Type B pancreatic cell (in vitro differentiated cells): ENCODE measurements around the gene STEAP4. TPM values are rescaled to one million over a fixed set of nuclear protein-coding genes. Genes with fewer than 3 reads are reported as not detected.

Experiments used
- DNase-seq: peaks from one replicate; pipeline ENCODE4 v3.0.0; 2021; ENCODE audit warnings: mixed read lengths; ENCODE audit not compliant: unreplicated experiment; ENCODE audit errors: extremely low spot score
- H3K27ac Mint-ChIP-seq: 2 replicates; pipeline ENCODE4 v1.8.0; 2021; ENCODE audit warnings: mild to moderate bottlenecking, mixed read lengths
- H3K27me3 Mint-ChIP-seq: 2 replicates; pipeline ENCODE4 v1.8.0; 2021; ENCODE audit warnings: mixed read lengths
- H3K36me3 Mint-ChIP-seq: 2 replicates; pipeline ENCODE4 v1.8.0; 2021; ENCODE audit warnings: mixed read lengths
- H3K4me1 Mint-ChIP-seq: one replicate; pipeline ENCODE4 v1.8.0; 2021; ENCODE audit warnings: mixed read lengths; ENCODE audit not compliant: unreplicated experiment
- H3K4me3 Mint-ChIP-seq: 2 replicates; pipeline ENCODE4 v1.8.0; 2021; ENCODE audit warnings: mild to moderate bottlenecking, mixed read lengths
- H3K9me3 Mint-ChIP-seq: 2 replicates; pipeline ENCODE4 v1.8.0; 2021; ENCODE audit warnings: mixed read lengths
- total RNA-seq: library from RNA; stranded (reverse); gene quantifications from 2 replicates; pipeline ENCODE4 v1.2.1, GENCODE V29; 2021; ENCODE audit warnings: low replicate concordance
- TF ChIP-seq, protein P1 (sequence below): fragments of 200-600 bp; sonication (generic); conservative IDR thresholded peaks from 2 replicates; pipeline ENCODE4 v1.5.0; 2021; ENCODE audit warnings: antibody characterized with exemption, mild to moderate bottlenecking

Gene STEAP4
- total RNA-seq, 1 donor from 2014 or later = 1.2 TPM

GRCh38 chr7:88322151-88322550, 15.5 kb upstream of the STEAP4 start:
- no peak for DNase-seq
- H3K27me3 Mint-ChIP-seq = peaks cover 28% of the 10 kb centered on the region
- no peak overlapping the region for H3K4me3 Mint-ChIP-seq
- TF ChIP-seq, protein P1, sequence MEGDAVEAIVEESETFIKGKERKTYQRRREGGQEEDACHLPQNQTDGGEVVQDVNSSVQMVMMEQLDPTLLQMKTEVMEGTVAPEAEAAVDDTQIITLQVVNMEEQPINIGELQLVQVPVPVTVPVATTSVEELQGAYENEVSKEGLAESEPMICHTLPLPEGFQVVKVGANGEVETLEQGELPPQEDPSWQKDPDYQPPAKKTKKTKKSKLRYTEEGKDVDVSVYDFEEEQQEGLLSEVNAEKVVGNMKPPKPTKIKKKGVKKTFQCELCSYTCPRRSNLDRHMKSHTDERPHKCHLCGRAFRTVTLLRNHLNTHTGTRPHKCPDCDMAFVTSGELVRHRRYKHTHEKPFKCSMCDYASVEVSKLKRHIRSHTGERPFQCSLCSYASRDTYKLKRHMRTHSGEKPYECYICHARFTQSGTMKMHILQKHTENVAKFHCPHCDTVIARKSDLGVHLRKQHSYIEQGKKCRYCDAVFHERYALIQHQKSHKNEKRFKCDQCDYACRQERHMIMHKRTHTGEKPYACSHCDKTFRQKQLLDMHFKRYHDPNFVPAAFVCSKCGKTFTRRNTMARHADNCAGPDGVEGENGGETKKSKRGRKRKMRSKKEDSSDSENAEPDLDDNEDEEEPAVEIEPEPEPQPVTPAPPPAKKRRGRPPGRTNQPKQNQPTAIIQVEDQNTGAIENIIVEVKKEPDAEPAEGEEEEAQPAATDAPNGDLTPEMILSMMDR = no peak
- no peaks in the 10 kb centered on the region for H3K4me1 Mint-ChIP-seq
- no peak overlapping the region for H3K27ac Mint-ChIP-seq
- no peaks in the 10 kb centered on the region for H3K36me3 Mint-ChIP-seq
- no peaks in the 10 kb centered on the region for H3K9me3 Mint-ChIP-seq

DNA sequence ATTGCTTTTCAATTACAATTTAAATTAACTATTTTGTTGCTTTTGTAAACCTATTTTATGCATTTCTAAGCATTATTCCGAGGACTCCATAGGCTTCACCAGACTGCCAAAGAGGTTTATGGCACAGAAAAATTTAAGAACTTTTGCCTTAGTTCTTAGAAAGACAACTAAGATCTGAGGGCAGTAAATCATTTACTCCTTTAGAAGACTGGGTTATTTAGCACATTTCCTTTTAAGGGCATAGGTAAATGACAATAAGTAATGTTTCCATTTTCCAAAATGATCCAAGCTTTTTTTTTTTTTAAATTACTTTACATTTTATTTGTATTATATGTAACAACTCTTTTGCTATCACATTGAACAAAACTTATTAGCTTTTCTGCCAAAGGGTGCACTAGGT, 15.0 kb upstream of the STEAP4 start:
- no peak for DNase-seq
- Mint-ChIP-seq H3K27ac (no peak overlapping the region), H3K9me3 (no peaks in the 10 kb centered on the region), H3K4me1 (no peaks in the 10 kb centered on the region), H3K4me3 (no peak overlapping the region), H3K27me3 (peaks cover 28% of the 10 kb centered on the region), H3K36me3 (no peaks in the 10 kb centered on the region)
- TF ChIP-seq, protein P1 = no peak

GRCh38 chr7:88318196-88318595, 11.5 kb upstream of the STEAP4 start:
- no peak overlapping the region for H3K27ac Mint-ChIP-seq
- no peaks in the 10 kb centered on the region for H3K4me1 Mint-ChIP-seq
- no peaks in the 10 kb centered on the region for H3K9me3 Mint-ChIP-seq
- TF ChIP-seq, protein P1 = no peak
- no peaks in the 10 kb centered on the region for H3K36me3 Mint-ChIP-seq
- peaks cover 22% of the 10 kb centered on the region for H3K27me3 Mint-ChIP-seq
- no peak overlapping the region for H3K4me3 Mint-ChIP-seq
- DNase-seq = no peak

- Mint-ChIP-seq H3K4me1 (no peaks in the 10 kb centered on the region), H3K4me3 (no peak overlapping the region), H3K36me3 (no peaks in the 10 kb centered on the region), H3K9me3 (no peaks in the 10 kb centered on the region), H3K27ac (no peak overlapping the region), H3K27me3 (peaks cover 14% of the 10 kb centered on the region)
- TF ChIP-seq, protein P1 = no peak
- DNase-seq = no peak
These were observed 10.7 kb upstream of the STEAP4 start for GRCh38 chr7:88317422-88317821.

DNA sequence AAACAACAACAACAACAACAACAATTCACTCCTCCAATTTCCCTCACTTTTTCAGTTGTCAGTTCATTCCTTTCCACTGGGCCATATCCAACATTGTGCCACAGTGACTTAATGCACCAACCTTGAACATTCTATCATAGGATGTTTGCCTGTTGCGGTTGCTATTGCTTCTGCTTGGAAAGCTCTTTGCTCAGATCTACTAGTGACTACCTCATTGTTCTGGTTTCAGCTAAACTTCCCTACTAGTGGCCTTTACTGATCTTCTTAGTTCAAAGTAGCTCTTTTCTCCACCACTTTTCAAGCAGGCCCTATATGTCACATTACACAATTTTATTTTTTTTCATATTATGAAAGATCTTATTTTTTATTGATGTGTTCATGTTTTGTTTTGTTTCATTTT, 9.8 kb upstream of the STEAP4 start:
- TF ChIP-seq, protein P1 = no peak
- DNase-seq = no peak
- no peak overlapping the region for H3K27ac Mint-ChIP-seq
- H3K4me1 Mint-ChIP-seq = no peaks in the 10 kb centered on the region
- H3K27me3 Mint-ChIP-seq = peaks cover 10% of the 10 kb centered on the region
- no peaks in the 10 kb centered on the region for H3K9me3 Mint-ChIP-seq
- no peaks in the 10 kb centered on the region for H3K36me3 Mint-ChIP-seq
- H3K4me3 Mint-ChIP-seq = no peak overlapping the region

DNA sequence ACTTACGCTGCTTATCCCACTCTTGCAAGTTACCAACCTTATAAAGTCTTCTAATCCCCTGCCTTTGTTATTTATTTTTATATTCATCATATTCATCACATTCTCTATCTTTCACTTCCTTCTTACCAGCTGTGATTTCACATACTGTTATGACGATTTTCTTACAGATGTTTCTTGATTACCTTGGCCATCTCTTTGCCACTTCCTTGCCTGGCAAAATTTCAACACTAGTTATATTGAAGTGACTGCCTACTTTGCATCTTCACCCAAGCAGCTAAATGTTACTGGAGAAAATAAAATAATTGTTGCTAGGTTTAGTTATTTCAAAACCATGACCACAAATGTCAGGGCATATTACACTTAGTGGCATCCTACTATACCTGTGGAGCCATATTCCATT, 8.8 kb upstream of the STEAP4 start:
- Mint-ChIP-seq H3K4me3 (no peak overlapping the region), H3K9me3 (no peaks in the 10 kb centered on the region), H3K27ac (no peak overlapping the region), H3K4me1 (no peaks in the 10 kb centered on the region), H3K36me3 (no peaks in the 10 kb centered on the region), H3K27me3 (peaks cover 10% of the 10 kb centered on the region)
- no peak for DNase-seq
- TF ChIP-seq, protein P1 = no peak
